ENCODE results near the gene HDLBP. TPM values are rescaled to one million over a fixed set of nuclear protein-coding genes. Genes with fewer than 3 reads are reported as not detected.

The HDLBP gene
- total RNA-seq, 1 donor from 2014 or later = 420 TPM

DNA sequence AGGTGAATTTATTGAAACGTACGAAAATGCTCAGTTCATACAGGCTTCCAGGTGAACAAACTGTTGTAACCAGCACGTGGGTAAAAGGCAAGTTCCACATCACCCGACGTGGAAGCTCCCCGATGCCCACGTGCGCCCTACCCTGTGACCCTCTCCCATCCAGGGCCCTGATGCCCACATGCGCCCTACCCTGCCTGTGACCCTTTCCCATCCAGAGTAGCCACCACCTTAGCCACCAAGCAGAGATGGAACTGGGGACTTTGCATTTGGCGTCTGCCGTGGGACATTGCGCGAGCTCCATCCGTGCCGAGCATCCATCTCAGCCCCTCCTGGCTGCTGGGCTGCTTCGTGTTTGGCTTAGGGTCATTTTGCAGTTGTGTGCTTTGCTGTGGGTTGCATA is 89.5 kb downstream of the HDLBP start:
- DNase-seq (peak; percentile 15), ATAC-seq (no peak)
- intact Hi-C loops (cut with micrococcal nuclease) = no loop called here

DNA sequence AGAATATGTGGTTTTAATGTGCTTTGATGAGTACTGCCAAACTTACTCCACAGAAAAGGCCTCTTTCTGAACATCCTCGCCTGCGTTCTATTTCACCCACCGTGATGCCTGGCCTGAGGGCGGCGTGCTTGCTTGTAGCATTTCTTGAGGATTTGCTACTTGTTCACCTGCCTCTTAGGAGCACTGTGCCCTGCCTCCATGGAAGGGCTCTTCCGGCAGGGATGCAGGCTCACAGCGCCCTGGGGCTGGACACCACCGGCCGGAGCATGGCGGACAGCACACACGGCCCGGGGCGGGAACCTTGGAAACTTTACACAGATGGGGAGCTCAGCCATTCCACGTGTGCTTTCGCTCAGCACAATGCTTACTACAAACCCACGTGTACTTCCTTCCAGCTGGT is 89.9 kb downstream of the HDLBP start:
- DNase-seq = peak; percentile 31
- no peak for ATAC-seq
- intact Hi-C loops (cut with micrococcal nuclease) = no loop called here

DNA sequence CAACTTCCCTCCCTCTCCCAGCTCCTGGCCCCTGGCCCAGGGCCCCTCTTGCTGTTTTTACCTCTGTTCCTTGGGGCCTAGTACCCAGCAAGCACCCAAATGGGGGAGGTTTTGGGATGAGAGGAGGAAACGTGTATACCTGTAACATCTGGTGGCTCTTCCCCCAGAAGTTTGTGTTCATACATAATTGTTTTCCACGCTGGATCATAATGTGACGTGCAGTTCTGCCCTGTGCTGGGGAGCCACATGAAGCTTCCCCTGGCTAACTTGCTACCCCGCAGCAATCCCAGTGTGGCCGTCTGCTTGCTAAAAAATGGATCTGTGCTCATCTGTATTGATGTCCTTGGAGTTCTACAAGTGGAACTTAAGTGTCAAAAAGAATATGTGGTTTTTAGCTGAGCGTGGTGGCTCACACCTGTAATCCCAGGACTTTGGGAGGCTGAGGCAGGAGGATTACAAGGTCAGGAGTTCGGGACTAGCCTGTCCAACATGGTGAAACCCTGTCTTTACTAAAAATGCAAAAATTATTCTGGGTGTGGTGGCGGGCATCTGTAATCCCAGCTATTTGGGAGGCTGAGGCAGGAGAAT is 90.5 kb downstream of the HDLBP start:
- intact Hi-C loops (cut with micrococcal nuclease) = no loop called here
- peak; percentile 29 for DNase-seq
- no peak for ATAC-seq

DNA sequence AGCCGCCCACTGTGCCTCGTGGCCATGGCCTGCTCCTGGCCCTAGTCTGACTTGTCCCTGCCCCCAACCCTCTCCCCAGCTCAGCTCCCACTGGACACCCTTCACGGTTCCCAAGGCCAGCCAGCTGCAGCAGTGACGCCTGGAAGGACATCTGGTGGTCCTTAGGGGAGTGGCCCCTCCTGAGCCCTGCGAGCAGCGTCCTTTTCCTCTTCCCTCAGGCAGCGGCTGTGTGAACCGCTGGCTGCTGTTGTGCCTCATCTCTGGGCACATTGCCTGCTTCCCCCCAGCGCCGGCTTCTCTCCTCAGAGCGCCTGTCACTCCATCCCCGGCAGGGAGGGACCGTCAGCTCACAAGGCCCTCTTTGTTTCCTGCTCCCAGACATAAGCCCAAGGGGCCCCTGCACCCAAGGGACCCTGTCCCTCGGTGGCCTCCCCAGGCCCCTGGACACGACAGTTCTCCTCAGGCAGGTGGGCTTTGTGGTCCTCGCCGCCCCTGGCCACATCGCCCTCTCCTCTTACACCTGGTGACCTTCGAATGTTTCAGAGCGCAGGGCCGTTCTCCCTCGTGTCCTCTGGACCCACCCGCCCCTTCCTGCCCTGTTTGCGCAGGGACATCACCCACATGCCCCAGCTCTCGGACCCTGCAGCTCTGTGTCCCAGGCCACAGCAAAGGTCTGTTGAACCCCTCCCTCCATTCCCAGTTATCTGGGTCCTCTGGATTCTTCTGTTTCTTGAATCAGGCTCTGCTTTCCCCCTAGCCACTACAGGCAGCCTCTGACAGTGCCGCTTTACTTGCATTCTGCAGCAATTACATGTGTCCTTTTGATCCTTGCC is 91.2 kb downstream of the HDLBP start:
- DNase-seq = peak; percentile 65

DNA sequence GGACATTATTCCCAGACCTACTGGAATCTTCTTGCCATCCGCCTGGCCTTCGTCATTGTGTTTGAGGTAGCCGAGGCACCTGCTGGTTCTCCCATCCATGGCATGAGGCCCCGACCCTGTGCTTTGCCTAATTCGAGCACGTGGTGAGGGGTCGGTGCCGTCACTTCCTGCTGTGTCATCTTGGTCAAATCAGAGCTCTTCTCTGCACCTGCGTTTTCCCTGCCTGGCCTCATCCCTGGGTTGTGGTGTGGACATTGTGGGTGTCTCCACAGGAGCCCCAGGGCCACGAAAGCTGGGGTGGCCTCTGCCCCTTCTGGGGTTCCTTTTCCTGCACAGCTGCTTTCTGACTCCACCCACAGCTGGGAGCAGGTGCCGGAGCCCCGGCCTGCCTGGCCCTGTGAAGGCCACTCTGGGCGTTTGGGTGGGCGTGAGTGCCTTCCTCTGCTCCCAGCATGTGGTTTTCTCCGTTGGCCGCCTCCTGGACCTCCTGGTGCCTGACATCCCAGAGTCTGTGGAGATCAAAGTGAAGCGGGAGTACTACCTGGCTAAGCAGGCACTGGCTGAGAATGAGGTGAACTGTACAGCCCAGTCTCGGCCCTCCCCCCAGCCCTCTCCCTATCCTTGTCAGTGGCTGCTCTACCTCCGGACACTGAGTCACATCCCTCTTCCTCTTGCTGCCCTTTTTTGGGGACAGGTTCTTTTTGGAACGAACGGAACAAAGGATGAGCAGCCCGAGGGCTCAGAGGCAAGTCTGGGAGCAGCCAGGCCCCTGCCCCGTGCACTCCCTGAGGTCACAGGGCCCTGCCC is 92.1 kb downstream of the HDLBP start:
- intact Hi-C loops (cut with micrococcal nuclease) = no loop called here

More for the DNA sequence above, 91.2 kb downstream of the HDLBP start:
- intact Hi-C loops (cut with micrococcal nuclease) = no loop called here
- ATAC-seq = peak; percentile 52

DNA sequence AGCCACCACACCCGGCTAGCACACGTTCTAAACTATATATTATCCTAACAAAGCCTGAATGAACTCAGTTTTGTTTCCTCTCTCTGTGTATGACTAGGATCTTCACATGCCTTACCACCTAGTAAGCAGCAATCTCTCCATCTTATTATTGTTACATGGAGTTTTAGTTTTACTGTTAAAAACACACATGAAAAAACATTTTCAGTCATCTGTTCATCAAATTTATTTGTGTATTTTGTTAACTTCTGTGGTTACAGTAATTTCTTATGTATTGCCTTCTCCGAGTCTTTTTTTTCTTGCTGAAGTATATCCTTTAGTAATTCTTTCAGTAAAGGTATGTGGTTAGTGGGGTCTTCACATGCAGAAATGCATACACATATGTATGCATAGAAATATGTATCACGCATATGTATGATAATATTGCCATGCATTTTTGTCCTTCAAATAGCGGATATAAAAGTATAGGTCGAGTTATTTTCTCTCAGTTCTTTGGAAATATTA is 95.6 kb downstream of the HDLBP start:
- intact Hi-C loops (cut with micrococcal nuclease) = no loop called here
- no peak for ATAC-seq

More for the DNA sequence above, 92.1 kb downstream of the HDLBP start:
- ATAC-seq = peak; percentile 3
- DNase-seq = peak; percentile 25

DNA sequence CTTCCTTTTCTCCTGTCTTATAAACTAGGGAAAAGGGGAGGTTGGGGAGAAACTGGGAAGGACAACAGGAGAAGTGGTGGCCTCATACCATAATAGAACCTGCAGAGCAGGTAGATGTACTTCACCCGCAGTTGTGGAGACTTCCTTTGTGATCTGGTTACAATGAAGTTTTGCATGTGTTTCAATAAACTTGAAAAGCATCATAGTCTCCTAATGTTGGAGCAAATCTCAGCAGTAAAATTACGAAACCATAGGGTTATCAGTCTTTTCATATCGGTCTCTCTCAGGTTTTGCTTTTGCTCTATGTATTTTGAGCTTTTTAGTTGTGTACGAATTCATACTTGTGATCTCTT is 96.5 kb downstream of the HDLBP start:
- ATAC-seq = no peak
- DNase-seq = no peak
- intact Hi-C loops (cut with micrococcal nuclease) = no loop called here

More for the DNA sequence above, 95.6 kb downstream of the HDLBP start:
- DNase-seq = no peak

DNA sequence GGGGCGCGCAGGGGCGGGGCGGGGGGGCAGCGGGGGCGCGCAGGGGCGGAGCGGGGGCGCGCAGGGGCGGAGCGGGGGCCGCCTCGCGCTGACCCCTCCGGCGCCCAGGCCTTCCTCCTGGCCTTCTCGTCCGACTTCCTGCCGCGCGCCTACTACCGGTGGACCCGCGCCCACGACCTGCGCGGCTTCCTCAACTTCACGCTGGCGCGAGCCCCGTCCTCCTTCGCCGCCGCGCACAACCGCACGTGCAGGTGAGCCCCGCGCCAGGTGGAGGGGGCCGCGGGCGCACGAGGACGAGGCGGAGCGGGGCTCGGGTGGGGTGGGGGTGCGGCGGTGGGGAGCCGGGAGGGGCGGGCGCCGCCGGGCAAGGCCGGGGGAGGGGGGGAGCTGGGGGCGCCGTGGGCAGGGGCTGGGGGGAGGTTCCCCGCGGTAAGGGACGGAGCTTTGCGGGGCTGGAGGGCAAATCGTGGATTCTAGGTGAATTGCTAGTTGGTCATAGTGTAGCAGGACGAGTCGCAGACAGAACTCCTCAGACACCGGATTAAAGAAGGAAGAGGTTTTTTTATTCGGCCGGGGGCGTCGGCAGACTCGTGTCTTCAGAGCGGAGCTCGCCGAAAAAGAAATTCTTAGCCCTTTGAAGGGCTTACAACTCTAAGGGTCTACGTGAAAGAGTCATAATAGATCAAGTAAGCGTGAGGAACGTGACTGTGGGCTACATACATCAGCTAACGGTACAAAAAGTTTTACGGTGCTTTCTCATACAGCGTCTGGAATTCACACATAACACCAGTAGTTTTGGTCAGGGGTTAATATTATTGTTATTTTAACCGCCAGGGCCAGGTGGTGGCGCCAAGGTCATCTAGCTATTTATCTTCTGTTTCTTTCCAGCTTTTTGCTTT is 97.1 kb downstream of the HDLBP start:
- DNase-seq (peak; percentile 76), ATAC-seq (peak; percentile 32)
- intact Hi-C loops (cut with micrococcal nuclease) = no loop called here

DNA sequence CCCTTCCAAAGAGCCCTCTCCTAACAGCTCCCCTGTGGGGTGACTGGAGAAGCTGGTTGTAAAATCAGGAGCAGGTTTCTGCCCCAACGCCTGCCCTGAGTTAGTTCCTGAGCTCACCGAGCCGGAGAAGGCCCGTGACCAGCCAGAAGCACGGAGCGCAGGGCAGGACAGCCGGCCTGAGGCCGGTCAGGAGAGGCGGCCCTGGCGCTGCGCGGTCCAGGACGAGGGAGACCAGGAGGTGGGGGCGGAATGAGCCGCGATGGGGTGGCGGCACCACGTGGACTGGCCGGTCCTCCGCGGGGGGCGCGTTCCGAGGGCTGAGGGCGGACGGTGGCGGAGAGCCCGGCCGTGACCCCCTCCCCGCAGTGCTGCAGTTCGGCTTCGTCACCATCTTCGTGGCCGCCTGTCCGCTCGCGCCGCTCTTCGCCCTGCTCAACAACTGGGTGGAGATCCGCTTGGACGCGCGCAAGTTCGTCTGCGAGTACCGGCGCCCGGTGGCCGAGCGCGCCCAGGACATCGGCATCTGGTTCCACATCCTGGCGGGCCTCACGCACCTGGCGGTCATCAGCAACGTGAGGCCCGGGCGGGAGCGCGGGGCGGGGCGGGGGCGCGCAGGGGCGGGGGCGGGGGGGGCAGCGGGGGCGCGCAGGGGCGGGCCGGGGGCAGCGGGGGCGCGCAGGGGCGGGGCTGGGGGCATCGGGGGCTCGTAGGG is 98.0 kb downstream of the HDLBP start:
- peak; percentile 87 for ATAC-seq
- peak; percentile 86 for DNase-seq
- intact Hi-C loops (cut with micrococcal nuclease) = no loop called here

DNA sequence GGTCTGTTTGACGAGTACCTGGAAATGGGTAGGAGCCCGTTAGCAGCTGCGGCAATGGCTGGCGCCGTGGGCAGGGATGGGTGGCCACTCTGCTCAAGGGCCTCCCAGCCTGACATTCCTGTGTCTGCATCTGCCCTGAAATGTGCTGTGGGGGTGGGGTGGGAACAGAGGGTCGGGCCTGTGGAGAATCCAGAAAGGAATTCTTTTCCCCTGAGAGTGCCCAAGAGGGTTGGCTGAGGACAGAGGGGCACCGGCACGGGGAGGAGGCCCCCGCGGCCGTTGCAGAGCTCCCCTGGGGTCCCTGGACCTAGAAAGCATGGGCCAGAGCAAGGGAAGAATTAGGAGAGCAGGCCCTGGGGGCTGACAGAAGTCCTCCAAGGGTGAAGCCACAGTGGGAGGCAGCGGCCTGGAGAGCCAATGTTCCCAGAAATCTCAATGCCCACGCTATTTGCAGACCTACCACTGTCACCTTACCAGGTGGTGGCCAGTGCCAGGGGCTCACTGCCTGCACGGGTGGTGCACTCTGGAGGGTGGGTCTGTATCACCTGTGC is 99.2 kb downstream of the HDLBP start:
- no peak for ATAC-seq
- no peak for DNase-seq
- intact Hi-C loops (cut with micrococcal nuclease) = no loop called here

DNA sequence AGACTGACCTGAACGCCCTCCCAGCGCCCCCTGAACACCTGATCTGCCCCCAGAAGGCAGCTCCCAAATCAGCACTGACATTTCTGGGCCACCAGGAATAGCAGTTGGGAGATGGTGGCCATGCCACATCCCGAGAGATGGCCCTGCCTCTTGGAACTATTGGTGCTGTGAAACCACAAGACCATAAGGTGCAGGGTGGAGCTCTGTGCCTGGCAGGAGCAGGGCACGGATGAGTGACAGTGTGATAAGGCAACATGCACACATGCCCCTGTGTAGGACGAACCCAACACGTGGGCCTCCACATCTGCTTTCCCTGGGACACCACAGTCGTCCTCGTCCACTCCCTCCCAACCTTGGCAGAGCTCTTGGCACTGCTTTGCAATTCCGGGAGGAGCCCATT is 100.1 kb downstream of the HDLBP start:
- intact Hi-C loops (cut with micrococcal nuclease) = no loop called here
- DNase-seq (no peak), ATAC-seq (no peak)

DNA sequence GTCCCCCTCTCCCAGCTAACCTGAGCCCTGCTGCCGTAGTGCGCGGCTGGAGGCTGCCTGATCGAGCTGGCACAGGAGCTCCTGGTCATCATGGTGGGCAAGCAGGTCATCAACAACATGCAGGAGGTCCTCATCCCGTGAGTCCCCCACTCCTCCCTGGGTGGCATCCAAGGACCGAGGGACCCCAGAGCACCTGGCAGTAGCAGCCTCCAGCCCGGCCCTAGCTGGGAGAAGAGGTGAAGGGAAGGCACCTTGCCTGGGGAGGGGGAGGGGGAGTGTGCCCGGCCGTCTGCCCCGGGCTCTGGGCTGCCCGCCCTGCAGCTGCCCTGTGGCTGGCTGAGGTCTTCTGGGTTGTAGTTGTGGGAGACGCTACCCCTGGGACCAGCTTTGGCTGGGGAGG is 100.7 kb downstream of the HDLBP start:
- ATAC-seq (no peak), DNase-seq (no peak)
- intact Hi-C loops (cut with micrococcal nuclease) = no loop called here

DNA sequence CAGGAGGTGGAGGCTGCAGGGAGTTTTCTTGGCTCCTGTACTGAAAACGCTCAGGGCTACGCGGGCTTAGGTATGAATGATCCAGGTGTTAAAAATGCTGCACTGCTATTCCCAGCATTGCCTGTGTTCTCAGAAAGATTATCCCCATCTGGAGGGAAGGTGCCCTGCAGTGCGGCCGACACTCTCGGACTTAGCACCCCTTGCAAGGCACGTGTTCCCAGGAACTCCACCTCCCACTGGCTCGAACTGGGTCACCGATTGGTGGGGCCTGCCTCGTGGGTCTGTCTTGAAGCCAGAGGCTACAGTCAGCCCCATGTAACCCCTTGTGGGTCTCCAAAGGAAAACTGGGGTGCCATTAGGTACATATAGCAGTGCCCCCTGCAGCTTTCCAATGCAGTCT is 101.3 kb downstream of the HDLBP start:
- ATAC-seq (no peak), DNase-seq (no peak)
- intact Hi-C loops (cut with micrococcal nuclease) = no loop called here

DNA sequence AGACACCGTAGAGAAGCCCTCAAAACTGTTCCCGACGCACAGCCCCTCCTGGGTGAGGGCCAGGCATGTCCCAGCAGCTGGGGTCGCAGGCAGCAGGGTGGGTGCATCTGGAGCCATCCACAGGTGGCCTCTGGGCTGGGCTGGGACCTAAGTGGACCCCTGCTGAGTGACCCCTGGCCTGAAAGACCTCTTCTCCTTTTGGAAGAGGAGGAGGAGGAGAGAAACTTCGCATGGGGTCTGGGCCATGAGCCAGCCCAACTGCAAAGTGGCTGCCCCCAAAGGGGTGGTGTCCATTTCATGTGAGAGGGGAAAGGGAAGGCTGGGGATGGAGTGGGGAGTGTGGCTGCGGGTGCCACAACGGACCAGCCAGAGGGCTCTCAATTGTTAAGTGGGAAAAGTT is 101.9 kb downstream of the HDLBP start:
- no peak for DNase-seq
- intact Hi-C loops (cut with micrococcal nuclease) = no loop called here
- ATAC-seq = no peak

DNA sequence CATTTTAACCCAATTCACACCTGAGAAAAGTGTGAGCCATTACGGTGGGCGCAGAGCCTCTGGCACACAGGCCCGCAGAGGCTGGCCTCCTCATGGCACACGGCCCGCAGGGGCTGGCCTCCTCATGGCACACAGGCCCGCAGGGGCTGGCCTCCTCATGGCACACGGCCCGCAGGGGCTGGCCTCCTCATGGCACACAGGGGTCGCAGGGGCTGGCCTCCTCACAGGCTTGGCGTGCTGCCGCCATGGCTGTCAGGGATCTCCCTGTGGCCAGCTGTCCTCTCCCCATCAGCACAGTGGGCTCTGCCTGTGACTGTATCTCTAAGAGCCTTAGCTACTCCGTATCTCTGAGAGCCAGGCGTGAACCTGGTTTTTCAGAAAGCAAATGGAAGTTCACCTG is 102.4 kb downstream of the HDLBP start:
- ATAC-seq (no peak), DNase-seq (no peak)
- intact Hi-C loops (cut with micrococcal nuclease) = no loop called here

DNA sequence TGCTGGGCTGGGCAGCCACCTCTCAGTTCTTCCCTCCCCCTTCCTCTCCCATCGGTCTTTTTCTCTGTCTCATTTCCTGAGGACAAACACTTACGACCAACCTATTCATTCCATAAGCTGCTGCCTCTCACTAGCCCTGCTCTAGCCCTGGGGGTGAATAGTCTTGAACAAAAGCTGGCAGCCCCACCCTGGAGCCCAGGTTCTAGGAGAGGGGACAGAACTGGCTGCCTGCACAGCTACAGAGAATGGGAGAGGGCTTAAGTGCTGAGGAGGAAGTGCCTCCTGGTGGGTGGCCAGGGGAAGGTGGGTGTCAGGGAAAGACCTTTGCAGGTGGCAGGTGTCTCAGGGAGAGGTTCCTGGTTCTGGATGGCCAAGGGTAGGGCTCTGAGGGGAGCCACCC is 104.2 kb downstream of the HDLBP start:
- no peak for ATAC-seq
- intact Hi-C loops (cut with micrococcal nuclease) = no loop called here
- DNase-seq = no peak

DNA sequence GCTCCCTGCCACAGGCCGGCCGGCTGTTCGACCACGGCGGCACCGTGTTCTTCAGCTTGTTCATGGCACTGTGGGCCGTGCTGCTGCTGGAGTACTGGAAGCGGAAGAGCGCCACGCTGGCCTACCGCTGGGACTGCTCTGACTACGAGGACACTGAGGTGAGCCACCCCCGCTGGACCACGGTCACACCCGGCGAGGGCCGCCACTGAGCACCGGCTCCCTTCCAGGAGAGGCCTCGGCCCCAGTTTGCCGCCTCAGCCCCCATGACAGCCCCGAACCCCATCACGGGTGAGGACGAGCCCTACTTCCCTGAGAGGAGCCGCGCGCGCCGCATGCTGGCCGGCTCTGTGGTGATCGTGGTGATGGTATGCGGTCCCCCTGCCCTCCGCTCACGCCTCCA is 106.2 kb downstream of the HDLBP start:
- ATAC-seq (no peak), DNase-seq (no peak)

DNA sequence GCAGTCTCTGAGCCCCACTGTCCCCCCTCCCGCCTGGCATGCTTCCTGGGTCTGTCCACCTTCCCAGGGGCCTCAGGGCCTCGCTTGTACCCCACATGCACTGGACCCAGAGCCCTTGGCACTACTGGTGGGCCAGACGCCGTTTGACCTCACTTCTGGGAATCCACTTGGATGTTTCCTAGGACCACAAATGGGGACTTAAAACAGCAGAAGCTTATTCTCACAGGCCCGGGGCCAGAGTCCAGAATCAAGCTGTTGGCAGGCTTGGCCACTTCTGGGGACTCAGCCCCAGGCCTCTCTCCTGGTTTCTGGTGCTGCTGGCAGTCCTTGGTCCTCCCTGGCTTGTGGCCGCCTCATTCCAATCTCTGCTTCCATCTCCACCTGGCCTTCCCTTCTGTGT is 107.4 kb downstream of the HDLBP start:
- intact Hi-C loops (cut with micrococcal nuclease) = no loop called here
- DNase-seq (no peak), ATAC-seq (no peak)

More for the DNA sequence above, 106.2 kb downstream of the HDLBP start:
- intact Hi-C loops (cut with micrococcal nuclease) = no loop called here
